Heart right ventricle (tissue), 16 donors: ENCODE results near the gene KIAA1586. TPM values are rescaled to one million over a fixed set of nuclear protein-coding genes. Genes with fewer than 3 reads are reported as not detected.
"Not testable (repeated sequence)": the region's sequence is repeated elsewhere in the genome, so short reads cannot be mapped to it uniquely, and the experiment has no call there.

Source experiments
- ATAC-seq, 8 donors: fragments of 200-7000 bp; cut with Tn5 transposase; one replicate each; pipeline ENCODE4 v1.9.1; 2020; ENCODE audit warnings: mild to moderate bottlenecking in 8 of 8, moderate library complexity in 8 of 8, moderate number of reproducible peaks in 1 of 8
- DNase-seq, 2 donors: peaks; one replicate each; pipeline ENCODE4 v3.0.0-alpha.2; 2020
- H3K27ac ChIP-seq, 10 donors: fragments of 200-600 bp; sonication (generic) in 2 of 10; one replicate each; pipeline versions ENCODE4 v1.5.0 to v1.8.0; 2020 to 2022; ENCODE audit warnings: mild to moderate bottlenecking in 3 of 10
- H3K27me3 ChIP-seq, 7 donors: fragments of 200-600 bp; one replicate each; pipeline ENCODE4 v1.8.0; 2021 to 2022; ENCODE audit warnings: mild to moderate bottlenecking in 2 of 7
- H3K36me3 ChIP-seq, 9 donors: fragments of 200-600 bp; sonication (generic) in 1 of 9; one replicate each; pipeline versions ENCODE4 v1.5.0 to v1.8.0; 2020 to 2022; ENCODE audit warnings: mild to moderate bottlenecking in 2 of 9
- H3K4me1 ChIP-seq, 9 donors: fragments of 200-600 bp; sonication (generic) in 1 of 9; one replicate each; pipeline versions ENCODE4 v1.5.0 to v1.8.0; 2020 to 2022; ENCODE audit warnings: mild to moderate bottlenecking in 4 of 9
- H3K4me3 ChIP-seq, 10 donors: fragments of 200-600 bp; sonication (generic) in 2 of 10; one replicate each; pipeline versions ENCODE4 v1.5.0 to v1.8.0; 2020 to 2022; ENCODE audit warnings: mild to moderate bottlenecking in 7 of 10, moderate library complexity in 2 of 10
- H3K9me3 ChIP-seq, 11 donors: fragments of 200-600 bp in 10 of 11; sonication (generic) in 2 of 11; one replicate each; pipeline versions ENCODE4 v1.5.0 to v1.8.0; 2013 to 2022; ENCODE audit warnings: mild to moderate bottlenecking in 2 of 11, control low read depth in 1 of 11, moderate library complexity in 1 of 11
- CTCF ChIP-seq, 9 donors: fragments of 200-600 bp; sonication (generic) in 2 of 9; IDR thresholded peaks; one replicate each; pipeline versions ENCODE4 v1.5.0 to v1.8.0; 2021 to 2022; ENCODE audit warnings: antibody characterized with exemption in 9 of 9, mild to moderate bottlenecking in 5 of 9, moderate library complexity in 1 of 9
- WGBS, 2 donors: extraction: QIAGEN DNeasy Blood & Tissue Kit; methylation state at CpG; one replicate each; pipeline ENCODE4 v1.1.7; 2013; ENCODE audit warnings: inconsistent platforms in 1 of 2; 5-methylcytosine and 5-hydroxymethylcytosine counted together
- intact Hi-C, 10 donors: fragments of 100-400 bp; cut with DNase I; formaldehyde crosslinking; loops; one replicate each; pipeline versions ENCODE4 v1.11.1 to v1.14.2; 2022
- polyA plus RNA-seq, 2 donors: library from polyadenylated mRNA; stranded (reverse); fragments of 200-250 nt; gene quantifications; one replicate each; pipeline ENCODE4 v1.2.3, GENCODE V29; 2013
- total RNA-seq, 10 donors: library from RNA; stranded (reverse); fragmentation: NEBNext Ultra II Directional in 3 of 10; extraction: Animal tissue kit (Norgen Biotek cat#: 25700) in 3 of 10; gene quantifications; one replicate each; pipeline versions ENCODE4 v1.2.1 to v1.2.4, GENCODE V29; 2021 to 2023
- donor health status: Arrhythmogenic right ventricular cardiomyopathy.
- donor health status: ischemic (EF 13 %, LVEDD 7.1; RV severe dilation, severe dysfunction).
- donor health status: healthy with polysubstance abuse.
- donor health status: DM: no; HTN: yes; CAD: no.
- donor health status: DM: no; HTN: no; CAD: no.
- donor health status: ischemic (EF 25% LVEDD 6.9; RV normal size, moderate dysfunction).
- donor health status: ischemic (EF 25% LVEDD 5.7; RV mildly dilated, moderate dysfunction).
- donor health status: healthy.
- donor health status: DM: yes; HTN: yes; CAD: no.
- donor health status: Ischemic cardiomyopathy.
- donor health status: ischemic (EF 35%, LVEDD 5.7; RV mildly dilated, moderate dysfunction).
- donor health status: nonischemic (EF 11% LVEDD 7.7; RV severe dilation, severe dysfunction).
- donor health status: DM: yes; HTN: yes; CAD: no.
- donor health status: PGD.
- donor health status: ischemic (EF 29% LVEDD 5.4; RV normal size, mild dysfunction).
- donor health status: nonischemic (EF 23%, LVEDD 6.1; RV moderate dilation, normal function).

KIAA1586 gene
- total and polyA plus RNA-seq, 12 donors, result 1.8 to 10.4 (median 7.9) TPM

GRCh38 chr6:57033228-57033627 lies 13.3 kb upstream of the KIAA1586 start:
- no peaks in the 10 kb centered on the region for H3K9me3 ChIP-seq
- no peak for TF ChIP-seq CTCF (IDR thresholded peaks at IDR 0.05)
- H3K27ac ChIP-seq, result no peak overlapping the region
- WGBS, 2 donors, result 94 to 96% methylated on average over 3 of the region's 3 CpGs
- H3K36me3 ChIP-seq, result no peaks in the 10 kb centered on the region
- intact Hi-C loops, result no loop called here
- no peak for DNase-seq
- no peaks in the 10 kb centered on the region for H3K4me1 ChIP-seq
- H3K4me3 ChIP-seq, result no peak overlapping the region
- ATAC-seq, result no peak
- peaks cover 0 to 21% (median 0%) of the 10 kb centered on the region in 7 donors for H3K27me3 ChIP-seq

GRCh38 chr6:57035549-57035948 lies 10.9 kb upstream of the KIAA1586 start:
- no peaks in the 10 kb centered on the region for H3K9me3 ChIP-seq
- no peak overlapping the region for H3K4me3 ChIP-seq
- H3K27me3 ChIP-seq, result peaks cover 0 to 28% (median 4%) of the 10 kb centered on the region in 7 donors
- DNase-seq (no peak), ATAC-seq (no peak)
- intact Hi-C loops, result no loop called here
- no peaks in the 10 kb centered on the region for H3K36me3 ChIP-seq
- no peak for TF ChIP-seq CTCF (IDR thresholded peaks at IDR 0.05)
- WGBS, 2 donors, result 25 to 28% methylated on average over 3 of the region's 3 CpGs
- H3K4me1 ChIP-seq, result no peaks in the 10 kb centered on the region
- H3K27ac ChIP-seq, result no peak overlapping the region

GRCh38 chr6:57038906-57039305 lies 7.6 kb upstream of the KIAA1586 start:
- no peak for DNase-seq
- peaks cover 0 to 42% (median 9%) of the 10 kb centered on the region in 7 donors for H3K27me3 ChIP-seq
- H3K4me1 ChIP-seq, result no peaks in the 10 kb centered on the region
- ATAC-seq, result no peak
- H3K9me3 ChIP-seq, result no peaks in the 10 kb centered on the region
- no peak for TF ChIP-seq CTCF (IDR thresholded peaks at IDR 0.05)
- no peak overlapping the region for H3K4me3 ChIP-seq
- H3K36me3 ChIP-seq, result no peaks in the 10 kb centered on the region
- H3K27ac ChIP-seq, result no peak overlapping the region
- 89 to 91% methylated on average over 2 of the region's 2 CpGs for WGBS, 2 donors
- intact Hi-C loops, result no loop called here

GRCh38 chr6:57040011-57040410 lies 6.5 kb upstream of the KIAA1586 start:
- ATAC-seq (no peak), DNase-seq (no peak)
- intact Hi-C loops, result loop anchor here in 1 of 10 donors (10.0 kb wide), 1 partner anchor 275 kb away; the partner anchor contains the start of gene PRIM2
- no peak for TF ChIP-seq CTCF (IDR thresholded peaks at IDR 0.05)
- no peak overlapping the region for H3K4me3 ChIP-seq
- H3K4me1 ChIP-seq, result no peaks in the 10 kb centered on the region
- no peak overlapping the region for H3K27ac ChIP-seq
- WGBS, 2 donors, result 71 to 76% methylated on average over 5 of the region's 5 CpGs
- peaks cover 0 to 36% (median 9%) of the 10 kb centered on the region in 7 donors for H3K27me3 ChIP-seq
- no peaks in the 10 kb centered on the region for H3K36me3 ChIP-seq
- peaks cover 0 to 1% (median 0%) of the 10 kb centered on the region in 11 donors for H3K9me3 ChIP-seq

- H3K4me3 ChIP-seq, H3K9me3 ChIP-seq, DNase-seq, ATAC-seq, H3K36me3 ChIP-seq, H3K27ac ChIP-seq: not testable (repeated sequence)
- intact Hi-C loops, result loop anchor here in 1 of 10 donors (10.0 kb wide), 1 partner anchor 271 kb away; the partner anchor contains the start of gene PRIM2
- Histone ChIP-seq H3K4me1 (peaks cover 0 to 17% (median 9%) of the 10 kb centered on the region in 9 donors), H3K27me3 (peaks cover 0 to 24% (median 4%) of the 10 kb centered on the region in 7 donors)
- WGBS, 2 donors, result 85 to 88% methylated on average over 1 of the region's 1 CpG
Observed at GRCh38 chr6:57044061-57044460, 2.4 kb upstream of the KIAA1586 start.
